Liver (tissue), 9 donors: ENCODE results near the gene MICU1. TPM values are rescaled to one million over a fixed set of nuclear protein-coding genes. Genes with fewer than 3 reads are reported as not detected.

Source experiments
- DNase-seq: peaks from one replicate; pipeline ENCODE4 v3.0.0-alpha.2; 2017; ENCODE audit warnings: low spot score
- H3K27ac ChIP-seq, 2 donors: one replicate each; pipeline ENCODE4 v1.7.0; 2013; ENCODE audit warnings: inconsistent platforms in 2 of 2, low read length in 2 of 2, control low read depth in 1 of 2, low read depth in 1 of 2, mild to moderate bottlenecking in 1 of 2
- H3K27me3 ChIP-seq, 4 donors: one replicate each; pipeline versions ENCODE4 v1.6.1 to v1.7.0; 2013; ENCODE audit warnings: low read length in 3 of 4, inconsistent platforms in 1 of 4, mild to moderate bottlenecking in 1 of 4, moderate library complexity in 1 of 4; ENCODE audit not compliant: control insufficient read depth in 4 of 4, insufficient read depth in 4 of 4
- H3K36me3 ChIP-seq, 4 donors: one replicate each; pipeline versions ENCODE4 v1.6.1 to v1.7.0; 2013; ENCODE audit warnings: low read length in 3 of 4, mild to moderate bottlenecking in 3 of 4, low read depth in 1 of 4, moderate library complexity in 1 of 4; ENCODE audit not compliant: control insufficient read depth in 4 of 4, insufficient read depth in 3 of 4
- H3K4me1 ChIP-seq, 4 donors: one replicate each; pipeline versions ENCODE4 v1.6.1 to v1.7.0; 2013; ENCODE audit warnings: low read length in 3 of 4, mild to moderate bottlenecking in 3 of 4, moderate library complexity in 1 of 4; ENCODE audit not compliant: control insufficient read depth in 4 of 4, insufficient read depth in 4 of 4
- H3K4me3 ChIP-seq, 3 donors: one replicate each; pipeline versions ENCODE4 v1.6.1 to v1.7.0; 2013; ENCODE audit warnings: low read length in 3 of 3, control low read depth in 1 of 3, low read depth in 1 of 3, mild to moderate bottlenecking in 1 of 3
- H3K9ac ChIP-seq, 2 donors: one replicate each; pipeline ENCODE4 v1.7.0; 2013; ENCODE audit warnings: low read length in 2 of 2, mild to moderate bottlenecking in 2 of 2, moderate library complexity in 2 of 2, control low read depth in 1 of 2, low read depth in 1 of 2
- H3K9me3 ChIP-seq, 4 donors: one replicate each; pipeline versions ENCODE4 v1.6.1 to v1.7.0; 2013; ENCODE audit warnings: low read length in 3 of 4; ENCODE audit not compliant: control insufficient read depth in 4 of 4
- EGR1 ChIP-seq, 2 donors: IDR thresholded peaks; 2 replicates each; pipeline ENCODE4 v1.6.1; 2016 to 2018; ENCODE audit warnings: antibody characterized with exemption in 2 of 2, low read depth in 2 of 2
- FOXA1 ChIP-seq: IDR thresholded peaks from 2 replicates; pipeline ENCODE4 v1.6.1; 2016; ENCODE audit warnings: antibody characterized with exemption
- FOXA2 ChIP-seq: IDR thresholded peaks from 2 replicates; pipeline ENCODE4 v1.6.1; 2016; ENCODE audit warnings: antibody characterized with exemption
- GABPA ChIP-seq, 2 donors: IDR thresholded peaks in 1 of 2; conservative IDR thresholded peaks in 1 of 2; 2 replicates each; pipeline ENCODE4 v1.6.1; 2016; ENCODE audit warnings: antibody characterized with exemption in 2 of 2, mild to moderate bottlenecking in 1 of 2, moderate library complexity in 1 of 2
- HNF4A ChIP-seq, 2 donors: conservative IDR thresholded peaks; 2 replicates each; pipeline ENCODE4 v1.6.1; 2016; ENCODE audit warnings: antibody characterized with exemption in 2 of 2, mild to moderate bottlenecking in 2 of 2
- JUND ChIP-seq, 2 donors: IDR thresholded peaks; 2 replicates each; pipeline ENCODE4 v1.6.1; 2016; ENCODE audit warnings: antibody characterized with exemption in 2 of 2
- NR2F2 ChIP-seq: IDR thresholded peaks from 2 replicates; pipeline ENCODE4 v1.6.1; 2016; ENCODE audit warnings: antibody characterized with exemption
- RAD21 ChIP-seq, 2 donors: IDR thresholded peaks; 2 replicates each; pipeline ENCODE4 v1.6.1; 2016; ENCODE audit warnings: antibody characterized with exemption in 2 of 2, mild to moderate bottlenecking in 2 of 2
- RXRA ChIP-seq, 2 donors: IDR thresholded peaks; 2 replicates each; pipeline ENCODE4 v1.6.1; 2017 to 2018; ENCODE audit warnings: antibody characterized with exemption in 2 of 2, mild to moderate bottlenecking in 1 of 2
- SP1 ChIP-seq: IDR thresholded peaks from 2 replicates; pipeline ENCODE4 v1.6.1; 2018; ENCODE audit warnings: antibody characterized with exemption, mild to moderate bottlenecking
- TAF1 ChIP-seq: conservative IDR thresholded peaks from 2 replicates; pipeline ENCODE4 v1.6.1; 2016; ENCODE audit warnings: antibody characterized with exemption, mild to moderate bottlenecking
- YY1 ChIP-seq: IDR thresholded peaks from 2 replicates; pipeline ENCODE4 v1.6.1; 2016; ENCODE audit warnings: antibody characterized with exemption, mild to moderate bottlenecking
- ZBTB33 ChIP-seq: IDR thresholded peaks from 2 replicates; pipeline ENCODE4 v1.6.1; 2016; ENCODE audit warnings: antibody characterized with exemption
- WGBS: extraction: QIAGEN DNeasy Blood & Tissue Kit; methylation state at CpG from one replicate; pipeline ENCODE4 v1.1.7; 2013; 5-methylcytosine and 5-hydroxymethylcytosine counted together
- polyA plus RNA-seq, 2 donors: library from polyadenylated mRNA; stranded (reverse) in 1 of 2; unstranded in 1 of 2; fragments of 200-250 nt in 1 of 2; fragments of >200 nt in 1 of 2; fragmentation: Nextera tagmentation in 1 of 2; extraction: Ambion mirVana in 1 of 2; gene quantifications; one replicate each; pipeline versions ENCODE4 v1.2.1 to v1.2.3, GENCODE V29; 2013 to 2015
- total RNA-seq, 2 donors: library from RNA; depleted of rRNA; stranded (reverse); fragments of >200 nt; gene quantifications; one replicate each; pipeline ENCODE4 v1.2.3, GENCODE V29; 2014
- TF ChIP-seq, protein P1 (sequence below): IDR thresholded peaks from 2 replicates; pipeline ENCODE4 v1.6.1; 2016; ENCODE audit warnings: antibody characterized with exemption
- TF ChIP-seq, protein P2 (sequence below): IDR thresholded peaks from 2 replicates; pipeline ENCODE4 v1.6.1; 2016; ENCODE audit warnings: antibody characterized with exemption
- TF ChIP-seq, protein P3 (sequence below): IDR thresholded peaks from 2 replicates; pipeline ENCODE4 v1.6.1; 2016; ENCODE audit warnings: antibody characterized with exemption, mild to moderate bottlenecking
- donor health status: healthy.
- donor health status: healthy.
- donor health status: healthy.
- donor health status: healthy.
- donor health status: healthy.

Gene MICU1
- total and polyA plus RNA-seq, 4 donors, result 26.4 to 47.4 (median 32.1) TPM

DNA sequence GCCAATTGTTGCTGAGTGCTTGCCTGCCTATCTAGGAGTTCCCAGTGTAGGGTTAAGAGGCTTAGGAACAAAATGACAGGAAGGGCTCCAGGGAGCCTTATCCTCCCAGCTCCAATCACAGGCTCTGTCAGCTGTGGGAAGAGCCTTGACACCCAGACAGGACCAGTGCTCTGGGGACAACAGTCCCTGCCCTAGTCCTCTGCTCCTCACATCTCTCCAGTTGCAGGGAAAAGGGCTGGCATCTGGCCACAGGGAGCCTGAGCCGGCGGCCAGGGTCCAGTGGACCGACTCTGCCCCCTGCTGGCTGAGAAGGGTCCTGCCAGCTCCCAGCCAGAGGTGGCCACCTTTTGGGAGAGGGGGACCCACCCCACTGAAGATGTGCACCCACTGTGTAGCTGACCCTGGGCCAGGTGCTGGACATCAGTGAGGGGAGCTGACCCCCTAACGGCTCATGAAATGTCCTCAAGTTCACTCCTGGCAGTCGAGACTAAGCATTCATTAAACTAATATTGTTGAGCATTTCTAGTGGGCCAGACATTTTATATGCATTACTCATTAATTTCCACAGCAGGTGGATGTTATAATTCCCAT is 288.7 kb downstream of the MICU1 start (continued):
- TF ChIP-seq GABPA (IDR thresholded peaks at IDR 0.05 in 1 of 2, conservative IDR thresholded peaks at IDR 0.05 in 1 of 2) (no peak), HNF4A (conservative IDR thresholded peaks at IDR 0.05) (peak; percentile 52 to 81)
- TF ChIP-seq, protein P1, sequence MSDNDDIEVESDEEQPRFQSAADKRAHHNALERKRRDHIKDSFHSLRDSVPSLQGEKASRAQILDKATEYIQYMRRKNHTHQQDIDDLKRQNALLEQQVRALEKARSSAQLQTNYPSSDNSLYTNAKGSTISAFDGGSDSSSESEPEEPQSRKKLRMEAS, result no peak

GRCh38 chr10:72336259-72337038 is 289.4 kb downstream of the MICU1 start:
- no peak for DNase-seq
- Histone ChIP-seq H3K4me1 (peaks cover 25 to 56% (median 41%) of the 10 kb centered on the region in 4 donors), H3K27ac (peak overlapping the region; percentile 74 to 90), H3K9me3 (no peaks in the 10 kb centered on the region), H3K36me3 (peaks cover 2 to 16% (median 9%) of the 10 kb centered on the region in 4 donors), H3K4me3 (no peak overlapping the region), H3K27me3 (no peaks in the 10 kb centered on the region), H3K9ac (peak overlapping the region in 1 of 2 donors; percentile 20)
- WGBS, result 91% methylated on average over 18 of the region's 18 CpGs
- TF ChIP-seq SP1, result no peak

- WGBS, result 54% methylated on average over 20 of the region's 20 CpGs
- no peaks in the 10 kb centered on the region for H3K27me3 ChIP-seq
- peak overlapping the region; percentile 74 to 90 for H3K27ac ChIP-seq
- H3K4me3 ChIP-seq, result no peak overlapping the region
- TF ChIP-seq EGR1 (IDR thresholded peaks at IDR 0.05; ENCODE audit: low read depth in 2 of 2), result no peak
- TF ChIP-seq JUND (IDR thresholded peaks at IDR 0.05), result no peak
- TF ChIP-seq FOXA2, result no peak
- no peak for TF ChIP-seq GABPA (IDR thresholded peaks at IDR 0.05 in 1 of 2, conservative IDR thresholded peaks at IDR 0.05 in 1 of 2)
- no peak for TF ChIP-seq ZBTB33
- TF ChIP-seq RXRA (IDR thresholded peaks at IDR 0.05), result peak in 1 of 2 donors; percentile 64
- TF ChIP-seq SP1, result no peak
- TF ChIP-seq TAF1, result no peak
- no peak for TF ChIP-seq RAD21 (IDR thresholded peaks at IDR 0.05)
- TF ChIP-seq, protein P2, sequence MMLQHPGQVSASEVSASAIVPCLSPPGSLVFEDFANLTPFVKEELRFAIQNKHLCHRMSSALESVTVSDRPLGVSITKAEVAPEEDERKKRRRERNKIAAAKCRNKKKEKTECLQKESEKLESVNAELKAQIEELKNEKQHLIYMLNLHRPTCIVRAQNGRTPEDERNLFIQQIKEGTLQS, result no peak
- TF ChIP-seq YY1, result peak; percentile 9
- TF ChIP-seq HNF4A (conservative IDR thresholded peaks at IDR 0.05), result peak in 1 of 2 donors; percentile 31
- TF ChIP-seq, protein P1, result no peak
- TF ChIP-seq, protein P3, sequence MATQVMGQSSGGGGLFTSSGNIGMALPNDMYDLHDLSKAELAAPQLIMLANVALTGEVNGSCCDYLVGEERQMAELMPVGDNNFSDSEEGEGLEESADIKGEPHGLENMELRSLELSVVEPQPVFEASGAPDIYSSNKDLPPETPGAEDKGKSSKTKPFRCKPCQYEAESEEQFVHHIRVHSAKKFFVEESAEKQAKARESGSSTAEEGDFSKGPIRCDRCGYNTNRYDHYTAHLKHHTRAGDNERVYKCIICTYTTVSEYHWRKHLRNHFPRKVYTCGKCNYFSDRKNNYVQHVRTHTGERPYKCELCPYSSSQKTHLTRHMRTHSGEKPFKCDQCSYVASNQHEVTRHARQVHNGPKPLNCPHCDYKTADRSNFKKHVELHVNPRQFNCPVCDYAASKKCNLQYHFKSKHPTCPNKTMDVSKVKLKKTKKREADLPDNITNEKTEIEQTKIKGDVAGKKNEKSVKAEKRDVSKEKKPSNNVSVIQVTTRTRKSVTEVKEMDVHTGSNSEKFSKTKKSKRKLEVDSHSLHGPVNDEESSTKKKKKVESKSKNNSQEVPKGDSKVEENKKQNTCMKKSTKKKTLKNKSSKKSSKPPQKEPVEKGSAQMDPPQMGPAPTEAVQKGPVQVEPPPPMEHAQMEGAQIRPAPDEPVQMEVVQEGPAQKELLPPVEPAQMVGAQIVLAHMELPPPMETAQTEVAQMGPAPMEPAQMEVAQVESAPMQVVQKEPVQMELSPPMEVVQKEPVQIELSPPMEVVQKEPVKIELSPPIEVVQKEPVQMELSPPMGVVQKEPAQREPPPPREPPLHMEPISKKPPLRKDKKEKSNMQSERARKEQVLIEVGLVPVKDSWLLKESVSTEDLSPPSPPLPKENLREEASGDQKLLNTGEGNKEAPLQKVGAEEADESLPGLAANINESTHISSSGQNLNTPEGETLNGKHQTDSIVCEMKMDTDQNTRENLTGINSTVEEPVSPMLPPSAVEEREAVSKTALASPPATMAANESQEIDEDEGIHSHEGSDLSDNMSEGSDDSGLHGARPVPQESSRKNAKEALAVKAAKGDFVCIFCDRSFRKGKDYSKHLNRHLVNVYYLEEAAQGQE, result no peak
- no peak for TF ChIP-seq FOXA1
- no peak for TF ChIP-seq NR2F2
- peak overlapping the region in 1 of 2 donors; percentile 31 for H3K9ac ChIP-seq
- H3K4me1 ChIP-seq, result peaks cover 29 to 62% (median 47%) of the 10 kb centered on the region in 4 donors
- no peaks in the 10 kb centered on the region for H3K9me3 ChIP-seq
- DNase-seq, result no peak
- H3K36me3 ChIP-seq, result peaks cover under 1 to 12% (median 9%) of the 10 kb centered on the region in 4 donors
Observed at GRCh38 chr10:72335394-72336258, 290.3 kb downstream of the MICU1 start.
